ENCODE results near the gene ELF4. TPM values are rescaled to one million over a fixed set of nuclear protein-coding genes. Genes with fewer than 3 reads are reported as not detected.
A peak's percentile ranks its signal among the peaks of the same experiment; 100 is the strongest.

The ELF4 gene
- total RNA-seq (10 to 100 TPM; 20.7 to 48.9 (median 23.7) TPM), polyA plus RNA-seq (10 to 100 TPM in 1 of 2 donors, 1 to 10 TPM in 1; 8.5 to 16.9 TPM), total RNA-seq (46.0 reads per million, percentile 69 among the genes with 10 or more reads in this experiment)

DNA sequence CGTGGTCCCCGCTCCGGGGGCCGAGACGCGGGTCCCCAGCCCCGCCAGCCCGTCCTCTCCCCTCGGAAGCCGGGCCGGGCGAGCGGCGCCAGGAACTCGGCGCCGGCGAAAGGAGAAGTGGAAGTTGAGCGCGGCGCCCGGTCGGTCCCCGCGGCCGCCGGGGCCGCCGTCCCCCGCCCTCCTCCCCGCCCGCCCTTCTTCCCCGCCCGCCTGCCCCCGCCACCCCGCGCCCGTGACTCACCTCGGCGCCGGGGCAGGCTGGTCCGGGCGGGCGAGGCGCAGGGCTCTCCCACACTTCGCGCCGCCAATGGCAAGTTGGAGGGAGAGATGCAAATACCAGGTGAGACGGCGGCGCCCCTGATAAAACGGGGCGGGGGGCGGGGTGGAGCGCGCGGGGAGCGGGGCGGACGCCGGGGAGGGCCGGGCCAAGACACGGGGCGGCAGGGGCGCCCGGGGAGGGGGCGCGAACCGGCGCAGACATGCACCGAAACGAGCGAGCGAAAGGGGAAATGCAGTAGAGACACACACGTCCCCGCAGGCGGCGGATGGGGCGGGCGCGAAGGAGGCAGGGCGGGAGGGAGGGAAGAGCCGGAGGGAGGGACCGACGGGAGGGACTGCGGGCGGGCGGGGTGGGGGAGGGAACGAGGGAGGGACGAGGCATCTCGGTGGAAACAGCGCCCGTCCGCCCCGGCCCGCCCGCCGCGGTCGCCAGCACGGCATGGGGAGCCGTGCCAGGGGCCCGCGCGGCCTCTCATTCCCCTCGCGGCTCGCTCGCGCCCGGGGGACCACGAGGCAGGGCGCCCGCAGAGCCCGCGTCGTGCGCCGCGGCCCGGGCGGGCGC, at the start of gene ELF4:
TSS of gene ELF4 (minus strand) at position 119 of the 841 bp plus-strand sequence. CDS start 29,167 bp downstream, outside the sequence.
- DNase-seq (peak in 7 of 9 donors; percentile 25 to 60 (median 34)), ATAC-seq (peak; percentile 78)
- peaks cover 0 to 4% (median 0%) of the 10 kb centered on the region in 5 donors for H3K36me3 Mint-ChIP-seq
- H3K27ac Mint-ChIP-seq, result peak within 1 kb of the TSS; percentile 41 to 89 (median 75)
- ChIA-PET POLR2A (interaction anchor here (0.8 to 1.8 kb wide), 6 partner anchors 10 to 337 kb away, joined by 3 to 10 read pairs (median 6); no protein-coding TSS in a partner anchor), CTCF (interaction anchor here (0.7 to 1.8 kb wide), 4 partner anchors 24 to 62 kb away, joined by 3 to 5 read pairs (median 3); no protein-coding TSS in a partner anchor)
- intact Hi-C loops (cut with micrococcal nuclease), result loop anchor here (1.0 to 5.0 kb wide), 4 partner anchors 10 to 128 kb away; partner anchors contain the start of gene BCORL1 (in 1 of the 2)
- Histone ChIP-seq H3K4me3 (ENCODE audit: low read length) (peak within 1 kb of the TSS; percentile 57), H3K4me1 (ENCODE audit: control insufficient read depth in 2 of 2, insufficient read depth in 2 of 2, low read length in 2 of 2) (peaks cover 5% of the 10 kb centered on the region in 2 donors), H3K9me3 (ENCODE audit: control insufficient read depth in 2 of 3, low read length in 3 of 3) (no peaks in the 10 kb centered on the region), H3K27ac (ENCODE audit: low read depth, low read length) (peak within 1 kb of the TSS; percentile 77), H3K36me3 (ENCODE audit: control insufficient read depth in 2 of 3, insufficient read depth in 3 of 3, low read length in 3 of 3) (no peaks in the 10 kb centered on the region), H3K27me3 (ENCODE audit: control insufficient read depth in 2 of 2, insufficient read depth in 2 of 2, low read length in 2 of 2) (no peaks in the 10 kb centered on the region)
- peak within 1 kb of the TSS; percentile 79 to 96 (median 90) for H3K4me3 Mint-ChIP-seq
- peaks cover 0 to 3% (median 0%) of the 10 kb centered on the region in 11 donors for H3K9me3 Mint-ChIP-seq
- no peaks in the 10 kb centered on the region for H3K27me3 Mint-ChIP-seq
- peaks cover 10 to 36% (median 31%) of the 10 kb centered on the region in 7 donors for H3K4me1 Mint-ChIP-seq

DNA sequence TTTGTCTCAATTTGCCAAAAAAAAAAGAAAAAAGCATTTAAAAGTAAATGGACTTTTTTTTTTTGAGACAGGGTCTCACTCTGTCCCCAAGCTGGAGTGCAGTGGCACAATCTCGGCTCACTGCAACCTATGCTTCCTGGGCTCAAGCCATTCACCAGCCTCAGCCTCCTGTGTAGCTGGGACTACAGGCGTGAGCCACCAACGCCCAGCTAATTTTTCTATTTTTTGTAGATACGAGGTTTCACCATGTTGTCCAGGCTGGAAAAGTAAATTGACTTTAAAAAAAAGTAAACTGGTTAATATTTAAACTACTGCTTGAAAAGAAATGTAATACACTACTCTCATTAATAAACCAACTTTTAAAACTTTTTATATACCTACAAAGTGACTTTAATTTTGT, 49.5 kb upstream of the ELF4 start:
- intact Hi-C loops (cut with micrococcal nuclease), result no loop called here
- no peaks in the 10 kb centered on the region for H3K27me3 Mint-ChIP-seq
- Histone ChIP-seq H3K9me3 (ENCODE audit: control insufficient read depth in 2 of 3, low read length in 3 of 3) (no peaks in the 10 kb centered on the region), H3K4me3 (ENCODE audit: low read length) (no peak overlapping the region), H3K27ac (ENCODE audit: low read depth, low read length) (no peak overlapping the region), H3K27me3 (ENCODE audit: control insufficient read depth in 2 of 2, insufficient read depth in 2 of 2, low read length in 2 of 2) (no peaks in the 10 kb centered on the region), H3K4me1 (ENCODE audit: control insufficient read depth in 2 of 2, insufficient read depth in 2 of 2, low read length in 2 of 2) (no peaks in the 10 kb centered on the region), H3K36me3 (ENCODE audit: control insufficient read depth in 2 of 3, insufficient read depth in 3 of 3, low read length in 3 of 3) (no peaks in the 10 kb centered on the region)
- peaks cover 8 to 40% (median 28%) of the 10 kb centered on the region in 7 donors for H3K4me1 Mint-ChIP-seq
- H3K4me3 Mint-ChIP-seq, result no peak overlapping the region
- H3K36me3 Mint-ChIP-seq, result peaks cover 0 to 4% (median 0%) of the 10 kb centered on the region in 5 donors
- POLR2A ChIA-PET, result interaction anchor here (0.6 to 0.9 kb wide), 2 partner anchors 12 to 326 kb away, joined by 3 read pairs; no protein-coding TSS in a partner anchor
- DNase-seq, result no peak
- no peak for ATAC-seq
- H3K27ac Mint-ChIP-seq, result peak overlapping the region in 2 of 9 donors; percentile 8 to 35
- CTCF ChIA-PET, result no interaction called here
- no peaks in the 10 kb centered on the region for H3K9me3 Mint-ChIP-seq

DNA sequence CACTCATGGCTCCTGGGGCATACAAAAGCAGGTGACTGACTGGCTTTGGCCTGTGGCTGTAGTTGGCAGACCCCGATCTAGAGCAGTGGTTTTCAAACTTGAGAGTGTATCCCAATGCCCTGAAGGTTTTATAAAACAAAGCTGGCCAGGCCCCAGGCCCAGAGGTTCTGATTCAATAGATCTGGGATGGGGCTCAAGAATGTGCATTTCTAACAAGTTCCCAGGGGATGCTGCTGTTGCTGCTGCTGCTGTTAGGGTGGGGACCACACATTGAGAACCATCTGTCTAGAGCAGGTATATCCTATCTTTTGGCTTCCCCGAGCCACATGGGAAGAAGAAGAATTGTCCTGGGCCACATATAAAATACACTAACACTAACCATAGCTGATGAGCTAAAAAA, 48.0 kb upstream of the ELF4 start:
- ChIA-PET POLR2A (no interaction called here), CTCF (interaction anchor here (0.7 kb wide), 3 partner anchors 16 to 146 kb away, joined by 4 to 6 read pairs (median 5); no protein-coding TSS in a partner anchor)
- Mint-ChIP-seq H3K4me3 (no peak overlapping the region), H3K9me3 (no peaks in the 10 kb centered on the region), H3K27me3 (no peaks in the 10 kb centered on the region), H3K36me3 (peaks cover 0 to 4% (median 0%) of the 10 kb centered on the region in 5 donors), H3K4me1 (peaks cover 7 to 30% (median 22%) of the 10 kb centered on the region in 7 donors), H3K27ac (no peak overlapping the region)
- ATAC-seq (no peak), DNase-seq (no peak)
- Histone ChIP-seq H3K27ac (ENCODE audit: low read depth, low read length) (no peak overlapping the region), H3K4me3 (ENCODE audit: low read length) (no peak overlapping the region), H3K36me3 (ENCODE audit: control insufficient read depth in 2 of 3, insufficient read depth in 3 of 3, low read length in 3 of 3) (no peaks in the 10 kb centered on the region), H3K4me1 (ENCODE audit: control insufficient read depth in 2 of 2, insufficient read depth in 2 of 2, low read length in 2 of 2) (no peaks in the 10 kb centered on the region), H3K9me3 (ENCODE audit: control insufficient read depth in 2 of 3, low read length in 3 of 3) (no peaks in the 10 kb centered on the region), H3K27me3 (ENCODE audit: control insufficient read depth in 2 of 2, insufficient read depth in 2 of 2, low read length in 2 of 2) (no peaks in the 10 kb centered on the region)
- intact Hi-C loops (cut with micrococcal nuclease), result no loop called here

DNA sequence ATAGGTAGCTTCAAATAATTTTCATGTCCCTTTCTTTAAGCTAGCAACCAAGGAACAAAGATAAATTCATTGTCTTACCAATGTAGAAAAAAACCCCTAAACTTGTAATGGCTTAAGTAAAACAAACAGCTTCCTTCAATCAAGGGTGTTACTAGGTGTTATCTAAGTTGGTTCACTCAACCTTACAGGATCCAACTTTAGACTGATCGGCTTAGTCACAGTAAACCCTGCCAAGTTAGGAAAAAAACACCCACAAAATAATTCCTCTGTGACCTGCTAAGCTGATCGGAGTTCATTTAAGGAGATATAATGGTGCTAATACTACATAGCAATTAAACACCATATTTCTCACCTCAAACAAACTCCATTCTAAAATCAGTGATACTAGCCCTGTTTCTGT, 45.3 kb upstream of the ELF4 start:
- peaks cover 3 to 16% (median 9%) of the 10 kb centered on the region in 7 donors for H3K4me1 Mint-ChIP-seq
- no peak for DNase-seq
- Histone ChIP-seq H3K27ac (ENCODE audit: low read depth, low read length) (no peak overlapping the region), H3K4me1 (ENCODE audit: control insufficient read depth in 2 of 2, insufficient read depth in 2 of 2, low read length in 2 of 2) (no peaks in the 10 kb centered on the region), H3K9me3 (ENCODE audit: control insufficient read depth in 2 of 3, low read length in 3 of 3) (no peaks in the 10 kb centered on the region), H3K27me3 (ENCODE audit: control insufficient read depth in 2 of 2, insufficient read depth in 2 of 2, low read length in 2 of 2) (no peaks in the 10 kb centered on the region), H3K36me3 (ENCODE audit: control insufficient read depth in 2 of 3, insufficient read depth in 3 of 3, low read length in 3 of 3) (no peaks in the 10 kb centered on the region), H3K4me3 (ENCODE audit: low read length) (no peak overlapping the region)
- H3K36me3 Mint-ChIP-seq, result peaks cover 0 to 4% (median 0%) of the 10 kb centered on the region in 5 donors
- no peaks in the 10 kb centered on the region for H3K9me3 Mint-ChIP-seq
- POLR2A ChIA-PET, result no interaction called here
- H3K27ac Mint-ChIP-seq, result no peak overlapping the region
- CTCF ChIA-PET, result interaction anchor here (0.7 kb wide), 1 partner anchor 76 kb away, joined by 3 read pairs; no protein-coding TSS in a partner anchor
- intact Hi-C loops (cut with micrococcal nuclease), result no loop called here
- no peak for ATAC-seq
- no peak overlapping the region for H3K4me3 Mint-ChIP-seq
- H3K27me3 Mint-ChIP-seq, result no peaks in the 10 kb centered on the region

DNA sequence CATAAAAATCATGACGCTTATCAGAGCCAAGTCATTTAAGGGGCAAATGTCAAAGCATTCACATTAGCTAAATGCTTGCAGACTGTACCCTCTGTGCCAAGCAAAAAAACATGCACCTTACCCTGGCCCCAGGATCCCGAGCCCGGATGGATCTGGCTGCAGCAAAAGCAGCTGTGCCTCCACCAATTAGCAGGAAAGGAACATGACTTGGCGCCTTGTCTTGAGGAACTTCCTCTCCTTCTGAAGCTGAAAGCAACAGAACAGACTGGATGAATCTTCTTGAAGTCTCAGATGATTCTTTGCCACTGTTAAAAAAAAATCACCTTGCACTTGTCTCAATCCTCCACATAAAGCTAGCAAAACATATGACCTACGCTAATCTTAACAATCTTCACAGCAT, 37.3 kb upstream of the ELF4 start:
- no peaks in the 10 kb centered on the region for H3K9me3 ChIP-seq (ENCODE audit: control insufficient read depth in 2 of 3, low read length in 3 of 3)
- H3K27me3 ChIP-seq (ENCODE audit: control insufficient read depth in 2 of 2, insufficient read depth in 2 of 2, low read length in 2 of 2), result no peaks in the 10 kb centered on the region
- H3K36me3 Mint-ChIP-seq, result peaks cover 9 to 19% (median 10%) of the 10 kb centered on the region in 5 donors
- no peaks in the 10 kb centered on the region for H3K27me3 Mint-ChIP-seq
- peaks cover 0 to 2% (median 0%) of the 10 kb centered on the region in 11 donors for H3K9me3 Mint-ChIP-seq
- ChIA-PET CTCF (interaction anchor here (1.0 to 1.6 kb wide), 3 partner anchors 15 to 68 kb away, joined by 3 to 4 read pairs (median 3); no protein-coding TSS in a partner anchor), POLR2A (interaction anchor here (0.6 to 1.0 kb wide), 3 partner anchors 12 to 43 kb away, joined by 3 read pairs; no protein-coding TSS in a partner anchor)
- peaks cover 0 to 4% (median 0%) of the 10 kb centered on the region in 7 donors for H3K4me1 Mint-ChIP-seq
- no peak overlapping the region for H3K27ac Mint-ChIP-seq
- H3K4me1 ChIP-seq (ENCODE audit: control insufficient read depth in 2 of 2, insufficient read depth in 2 of 2, low read length in 2 of 2), result no peaks in the 10 kb centered on the region
- intact Hi-C loops (cut with micrococcal nuclease), result no loop called here
- peaks cover 0 to 35% (median 3%) of the 10 kb centered on the region in 3 experiments for H3K36me3 ChIP-seq (ENCODE audit: control insufficient read depth in 2 of 3, insufficient read depth in 3 of 3, low read length in 3 of 3)
- H3K27ac ChIP-seq (ENCODE audit: low read depth, low read length), result no peak overlapping the region
- DNase-seq (no peak), ATAC-seq (no peak)
- no peak overlapping the region for H3K4me3 ChIP-seq (ENCODE audit: low read length)
- H3K4me3 Mint-ChIP-seq, result no peak overlapping the region

DNA sequence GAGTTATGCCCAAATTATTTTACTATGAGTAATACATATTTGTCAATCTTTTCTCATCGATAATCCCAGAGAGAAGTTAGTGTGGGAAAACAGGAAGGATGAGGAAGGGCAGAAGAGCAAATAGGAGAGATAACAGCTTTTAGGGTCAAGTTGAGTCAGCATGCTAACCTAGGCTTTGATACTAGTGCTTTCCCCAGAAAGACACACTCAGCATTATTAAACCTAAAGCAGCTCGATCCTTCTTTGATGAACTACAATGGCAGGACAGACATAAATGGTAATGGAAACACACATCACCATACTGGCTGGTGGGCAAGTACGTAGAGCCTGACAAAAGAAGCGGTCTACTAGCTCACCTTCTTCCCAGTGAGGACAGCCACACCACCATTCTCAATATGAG, 34.8 kb upstream of the ELF4 start:
- Histone ChIP-seq H3K27me3 (ENCODE audit: control insufficient read depth in 2 of 2, insufficient read depth in 2 of 2, low read length in 2 of 2) (no peaks in the 10 kb centered on the region), H3K4me3 (ENCODE audit: low read length) (no peak overlapping the region), H3K27ac (ENCODE audit: low read depth, low read length) (no peak overlapping the region), H3K9me3 (ENCODE audit: control insufficient read depth in 2 of 3, low read length in 3 of 3) (no peaks in the 10 kb centered on the region), H3K4me1 (ENCODE audit: control insufficient read depth in 2 of 2, insufficient read depth in 2 of 2, low read length in 2 of 2) (no peaks in the 10 kb centered on the region), H3K36me3 (ENCODE audit: control insufficient read depth in 2 of 3, insufficient read depth in 3 of 3, low read length in 3 of 3) (peaks cover 0 to 42% (median 3%) of the 10 kb centered on the region in 3 experiments)
- DNase-seq (no peak), ATAC-seq (no peak)
- peaks cover 0 to 2% (median 0%) of the 10 kb centered on the region in 11 donors for H3K9me3 Mint-ChIP-seq
- H3K36me3 Mint-ChIP-seq, result peaks cover 9 to 19% (median 10%) of the 10 kb centered on the region in 5 donors
- POLR2A ChIA-PET, result interaction anchor here (0.6 to 0.9 kb wide), 3 partner anchors 9 to 193 kb away, joined by 3 read pairs; no protein-coding TSS in a partner anchor
- intact Hi-C loops (cut with micrococcal nuclease), result no loop called here
- no peaks in the 10 kb centered on the region for H3K27me3 Mint-ChIP-seq
- CTCF ChIA-PET, result no interaction called here
- no peak overlapping the region for H3K4me3 Mint-ChIP-seq
- H3K27ac Mint-ChIP-seq, result peak overlapping the region in 1 of 9 donors; percentile 2
- peaks cover 0 to 4% (median 0%) of the 10 kb centered on the region in 7 donors for H3K4me1 Mint-ChIP-seq
